ENCODE data around the gene C19orf18. TPM values are rescaled to one million over a fixed set of nuclear protein-coding genes. Genes with fewer than 3 reads are reported as not detected.
A peak's percentile ranks its signal among the peaks of the same experiment; 100 is the strongest.

The C19orf18 gene
- total RNA-seq = 1 to 10 TPM in 3 of 6 donors, under 1 TPM in 2, not detected in 1; 0.46 to 7.7 (median 1.2) TPM

DNA sequence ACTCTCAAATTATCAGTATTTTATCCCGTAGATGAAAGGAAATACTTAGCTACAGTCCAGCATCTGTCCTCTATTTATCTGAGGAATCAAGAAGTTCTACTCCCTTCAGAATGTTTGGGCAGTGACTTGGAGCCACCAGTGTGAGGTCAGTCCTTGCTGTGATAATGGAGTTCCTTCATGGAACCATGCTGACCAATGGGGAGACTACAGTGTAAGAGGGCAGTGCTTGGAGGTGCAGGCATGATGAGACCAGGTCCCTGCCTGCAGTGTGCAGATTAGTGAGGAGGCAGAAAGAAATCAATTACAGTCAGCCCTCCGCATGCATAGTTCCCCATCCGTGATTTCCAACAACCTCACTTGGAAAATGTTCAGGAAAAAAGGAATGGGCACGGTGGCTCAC, at the start of gene C19orf18:
TSS of gene C19orf18 (minus strand) at position 101 of the 400 bp plus-strand sequence. CDS start 102 bp downstream, outside the sequence.
- 78 to 94% methylated on average over 4 of the region's 4 CpGs for WGBS, 2 donors
- peaks cover 76 to 100% (median 96%) of the 10 kb centered on the region in 4 donors for H3K9me3 ChIP-seq
- H3K27me3 ChIP-seq = no peaks in the 10 kb centered on the region
- H3K4me1 ChIP-seq = no peaks in the 10 kb centered on the region
- ATAC-seq (ENCODE audit: low FRiP score in 2 of 2) = no peak
- H3K4me3 ChIP-seq = no peak within 1 kb of the TSS
- TF ChIP-seq, protein P1, sequence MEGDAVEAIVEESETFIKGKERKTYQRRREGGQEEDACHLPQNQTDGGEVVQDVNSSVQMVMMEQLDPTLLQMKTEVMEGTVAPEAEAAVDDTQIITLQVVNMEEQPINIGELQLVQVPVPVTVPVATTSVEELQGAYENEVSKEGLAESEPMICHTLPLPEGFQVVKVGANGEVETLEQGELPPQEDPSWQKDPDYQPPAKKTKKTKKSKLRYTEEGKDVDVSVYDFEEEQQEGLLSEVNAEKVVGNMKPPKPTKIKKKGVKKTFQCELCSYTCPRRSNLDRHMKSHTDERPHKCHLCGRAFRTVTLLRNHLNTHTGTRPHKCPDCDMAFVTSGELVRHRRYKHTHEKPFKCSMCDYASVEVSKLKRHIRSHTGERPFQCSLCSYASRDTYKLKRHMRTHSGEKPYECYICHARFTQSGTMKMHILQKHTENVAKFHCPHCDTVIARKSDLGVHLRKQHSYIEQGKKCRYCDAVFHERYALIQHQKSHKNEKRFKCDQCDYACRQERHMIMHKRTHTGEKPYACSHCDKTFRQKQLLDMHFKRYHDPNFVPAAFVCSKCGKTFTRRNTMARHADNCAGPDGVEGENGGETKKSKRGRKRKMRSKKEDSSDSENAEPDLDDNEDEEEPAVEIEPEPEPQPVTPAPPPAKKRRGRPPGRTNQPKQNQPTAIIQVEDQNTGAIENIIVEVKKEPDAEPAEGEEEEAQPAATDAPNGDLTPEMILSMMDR (IDR thresholded peaks at IDR 0.05) = no peak
- TF ChIP-seq EP300 (IDR thresholded peaks at IDR 0.05) = no peak
- no peak for TF ChIP-seq POLR2A (IDR thresholded peaks at IDR 0.05)
- TF ChIP-seq POLR2AphosphoS5 (IDR thresholded peaks at IDR 0.05) = no peak
- no peak within 1 kb of the TSS for H3K27ac ChIP-seq
- DNase-seq = no peak
- H3K36me3 ChIP-seq = peaks cover 2 to 28% (median 11%) of the 10 kb centered on the region in 4 donors

DNA sequence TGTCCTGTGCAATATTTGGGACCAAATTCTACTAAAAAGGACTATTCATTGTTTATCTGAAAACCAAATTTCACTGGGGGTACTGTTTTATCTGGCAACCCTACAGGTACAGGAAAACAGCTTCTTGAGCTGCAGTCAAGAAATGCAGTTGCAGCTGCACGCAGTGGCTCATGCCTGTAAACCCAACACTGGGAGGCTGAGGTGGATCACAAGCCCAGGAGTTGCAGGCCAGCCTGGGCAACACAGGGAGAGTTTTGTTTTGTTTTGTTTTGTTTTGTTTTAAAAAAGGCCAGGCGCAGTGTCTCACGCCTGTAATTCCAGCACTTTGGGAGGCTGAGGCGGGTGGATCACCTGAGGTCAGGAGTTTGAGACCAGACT, 47.9 kb upstream of the C19orf18 start:
- Histone ChIP-seq H3K27ac (no peak overlapping the region), H3K4me1 (no peaks in the 10 kb centered on the region), H3K36me3 (no peaks in the 10 kb centered on the region), H3K9me3 (peaks cover 0 to 23% (median 6%) of the 10 kb centered on the region in 4 donors), H3K4me3 (no peak overlapping the region), H3K27me3 (no peaks in the 10 kb centered on the region)
- TF ChIP-seq POLR2A (IDR thresholded peaks at IDR 0.05) = no peak
- no peak for DNase-seq
- no peak for ATAC-seq (ENCODE audit: low FRiP score in 2 of 2)
- WGBS, 2 donors = 69 to 79% methylated on average over 4 of the region's 4 CpGs

DNA sequence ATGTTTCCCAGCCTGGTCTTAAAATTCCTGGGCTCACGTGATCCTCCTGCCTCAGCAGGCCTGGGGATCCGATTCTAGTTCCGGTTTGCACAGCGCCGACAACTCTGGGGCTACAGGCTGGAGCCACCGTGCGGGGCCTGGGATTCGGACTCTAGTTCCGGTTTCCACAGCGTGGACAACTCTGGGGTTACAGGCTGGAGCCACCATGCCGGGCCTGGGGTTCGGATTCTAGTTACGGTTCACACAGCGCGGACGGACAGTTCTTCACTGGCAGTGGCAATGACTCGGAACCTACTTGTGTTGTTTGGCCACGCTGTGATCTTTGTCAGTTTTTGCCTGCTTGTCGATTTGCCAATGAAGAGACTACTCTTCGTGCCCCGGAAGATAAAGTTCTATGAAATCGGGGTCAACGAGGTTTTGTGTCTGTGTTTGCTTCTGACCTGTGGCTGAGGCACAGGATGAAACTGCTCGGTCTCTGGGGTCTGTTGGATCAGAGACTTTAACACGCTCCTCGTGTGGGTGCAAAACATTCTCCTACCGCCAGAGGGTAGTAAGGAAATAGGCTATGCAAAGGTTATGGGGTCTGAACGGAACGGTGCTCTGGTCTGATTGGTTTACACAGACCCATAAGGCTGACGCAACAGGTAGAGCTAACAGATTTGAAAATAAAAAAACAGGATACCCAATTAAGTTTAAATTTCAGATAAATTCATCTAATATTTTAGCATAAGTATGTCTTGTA, 47.4 kb upstream of the C19orf18 start:
- Histone ChIP-seq H3K4me1 (no peaks in the 10 kb centered on the region), H3K9me3 (peaks cover 0 to 23% (median 8%) of the 10 kb centered on the region in 4 donors), H3K27me3 (no peaks in the 10 kb centered on the region), H3K4me3 (no peak overlapping the region), H3K36me3 (no peaks in the 10 kb centered on the region), H3K27ac (no peak overlapping the region)
- 36 to 58% methylated on average over 22 to 30 of the region's 30 CpGs for WGBS, 2 donors
- TF ChIP-seq, protein P1 (IDR thresholded peaks at IDR 0.05) = peak; percentile 58 to 79 (median 64)
- no peak for TF ChIP-seq EP300 (IDR thresholded peaks at IDR 0.05)
- DNase-seq (peak; percentile 27 to 49), ATAC-seq (ENCODE audit: low FRiP score in 2 of 2) (peak; percentile 65 to 83)

DNA sequence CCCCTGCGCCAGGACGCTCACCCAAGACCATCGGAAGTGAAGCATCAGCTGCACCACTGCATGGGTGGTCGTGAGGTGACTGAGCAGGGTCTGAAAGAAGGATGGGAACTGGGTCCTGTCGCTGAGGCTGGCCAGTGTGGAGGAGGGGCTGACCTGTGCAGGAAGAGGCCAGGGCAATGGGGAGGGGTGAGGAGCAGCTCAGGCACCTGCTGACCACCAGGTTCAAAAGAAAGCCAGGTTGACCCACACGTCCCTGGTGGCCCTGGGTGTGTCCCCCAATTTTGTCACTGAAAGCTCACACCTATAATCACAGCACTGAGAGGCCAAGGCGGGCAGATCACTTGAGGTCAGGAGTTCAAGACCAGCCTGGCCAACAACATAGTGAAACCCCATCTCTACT, 45.8 kb upstream of the C19orf18 start:
- no peak overlapping the region for H3K4me3 ChIP-seq
- no peaks in the 10 kb centered on the region for H3K4me1 ChIP-seq
- ATAC-seq (ENCODE audit: low FRiP score in 2 of 2) (no peak), DNase-seq (no peak)
- 67 to 77% methylated on average over 3 to 7 of the region's 7 CpGs for WGBS, 2 donors
- peaks cover 0 to 28% (median 9%) of the 10 kb centered on the region in 4 donors for H3K9me3 ChIP-seq
- no peaks in the 10 kb centered on the region for H3K36me3 ChIP-seq
- H3K27ac ChIP-seq = no peak overlapping the region
- no peaks in the 10 kb centered on the region for H3K27me3 ChIP-seq
- TF ChIP-seq POLR2AphosphoS5 (IDR thresholded peaks at IDR 0.05) (no peak), EP300 (IDR thresholded peaks at IDR 0.05) (no peak), POLR2A (IDR thresholded peaks at IDR 0.05) (no peak)

DNA sequence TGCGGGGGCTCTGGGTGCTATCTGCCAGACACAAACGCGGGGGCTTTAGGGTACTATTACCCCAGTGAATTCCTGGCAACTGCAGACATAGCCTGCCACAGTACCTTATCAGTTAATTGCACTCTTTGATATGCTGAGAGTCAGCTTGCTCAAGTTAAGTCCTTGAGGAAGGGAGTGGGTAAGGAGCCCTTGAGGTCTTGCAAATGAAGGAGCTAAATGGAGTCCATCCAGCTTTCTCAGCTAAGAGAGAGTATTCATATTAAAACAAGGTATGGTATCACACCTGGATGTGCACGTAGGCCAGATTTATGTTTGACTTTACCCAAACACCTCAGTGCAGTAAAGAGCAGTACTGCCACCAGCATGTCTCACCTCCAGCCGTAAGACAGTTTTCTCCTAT, 39.8 kb upstream of the C19orf18 start:
- 51 to 56% methylated on average over 5 of the region's 5 CpGs for WGBS, 2 donors
- Histone ChIP-seq H3K9me3 (peaks cover 11 to 59% (median 41%) of the 10 kb centered on the region in 4 donors), H3K4me3 (no peak overlapping the region), H3K27me3 (no peaks in the 10 kb centered on the region), H3K4me1 (peaks cover 0 to 7% (median 1%) of the 10 kb centered on the region in 4 donors), H3K36me3 (no peaks in the 10 kb centered on the region), H3K27ac (no peak overlapping the region)
- TF ChIP-seq, protein P1 (IDR thresholded peaks at IDR 0.05) = no peak
- TF ChIP-seq POLR2AphosphoS5 (IDR thresholded peaks at IDR 0.05) = no peak
- no peak for TF ChIP-seq EP300 (IDR thresholded peaks at IDR 0.05)
- no peak for TF ChIP-seq POLR2A (IDR thresholded peaks at IDR 0.05)
- no peak for ATAC-seq (ENCODE audit: low FRiP score in 2 of 2)
- no peak for DNase-seq
